Stimulated activated CD8-positive, alpha-beta memory T cell treated with anti-CD3 and anti-CD28 coated beads, Interleukin-12 subunit alpha, Interleukin-12 subunit beta, amount 100 ng/mL, for 24 hours (primary cell): Measurements from ENCODE around the gene PRKCE.
"Not testable (repeated sequence)": the region's sequence is repeated elsewhere in the genome, so short reads cannot be mapped to it uniquely, and the experiment has no call there.

ENCODE experiments used
- DNase-seq: peaks from one replicate; pipeline ENCODE4 v3.0.0-alpha.2; 2020; ENCODE audit errors: extremely low read depth

Gene PRKCE

GRCh38 chr2:45669032-45669486 lies 17.6 kb downstream of the PRKCE start:
- DNase-seq, result no peak

GRCh38 chr2:45670646-45671045 lies 19.2 kb downstream of the PRKCE start:
- DNase-seq, result no peak

DNA sequence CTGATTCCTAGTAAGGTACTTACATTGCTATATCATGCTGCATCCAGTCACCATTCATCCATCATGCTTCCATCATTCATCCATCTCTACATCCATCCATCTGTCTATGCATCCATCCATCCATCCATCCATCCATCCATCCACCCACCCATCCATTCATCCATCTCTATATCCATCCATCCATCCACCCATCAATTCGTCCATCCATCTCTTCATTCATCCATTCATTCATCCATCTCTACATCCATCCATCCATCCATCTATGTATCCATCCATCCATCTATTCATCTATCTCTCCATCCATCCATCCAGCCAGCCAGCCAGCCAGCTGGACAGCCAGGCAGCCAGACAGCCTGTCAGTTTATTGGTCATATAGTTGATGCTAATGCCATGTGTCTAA lies 20.7 kb downstream of the PRKCE start:
- DNase-seq, result no peak

DNA sequence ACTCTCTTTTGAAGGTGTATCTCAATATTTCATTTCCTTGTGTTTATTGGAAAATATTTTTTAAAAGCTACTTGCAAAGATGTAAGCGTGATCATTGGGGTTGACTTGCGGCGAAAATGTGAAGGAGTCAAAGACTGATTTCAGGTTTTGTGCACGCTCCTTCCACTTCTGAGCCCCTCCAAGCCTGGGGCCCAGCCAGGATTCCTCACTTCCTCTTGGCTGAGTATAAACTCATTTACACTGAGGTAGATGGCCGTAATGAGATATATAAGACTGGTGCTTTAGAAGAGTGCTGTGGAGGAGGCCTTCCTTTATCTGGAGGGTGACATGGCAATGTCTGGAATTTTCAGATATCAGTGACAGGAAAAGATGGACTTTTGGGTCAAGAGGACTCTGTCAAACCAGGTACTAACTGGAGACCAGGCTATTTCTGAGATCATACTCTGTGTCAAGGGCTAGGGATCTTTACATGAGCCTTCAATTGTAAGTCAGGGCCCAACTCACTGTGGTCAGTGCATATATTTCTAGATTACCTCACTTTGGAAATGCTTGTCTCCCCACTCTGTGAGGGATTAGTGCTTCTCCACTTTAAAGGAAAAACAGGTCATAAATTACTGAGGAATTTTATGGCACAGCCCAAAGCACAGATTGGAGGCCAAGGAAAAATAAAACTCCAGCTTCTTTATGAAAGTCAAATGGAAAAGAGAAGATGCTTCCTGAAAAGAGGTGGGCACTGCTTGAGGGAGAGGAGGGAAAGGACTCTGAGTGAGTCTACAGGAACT lies 22.8 kb downstream of the PRKCE start:
- DNase-seq, result no peak

- DNase-seq, result no peak
These were observed 23.9 kb downstream of the PRKCE start for GRCh38 chr2:45675263-45675812.

DNA sequence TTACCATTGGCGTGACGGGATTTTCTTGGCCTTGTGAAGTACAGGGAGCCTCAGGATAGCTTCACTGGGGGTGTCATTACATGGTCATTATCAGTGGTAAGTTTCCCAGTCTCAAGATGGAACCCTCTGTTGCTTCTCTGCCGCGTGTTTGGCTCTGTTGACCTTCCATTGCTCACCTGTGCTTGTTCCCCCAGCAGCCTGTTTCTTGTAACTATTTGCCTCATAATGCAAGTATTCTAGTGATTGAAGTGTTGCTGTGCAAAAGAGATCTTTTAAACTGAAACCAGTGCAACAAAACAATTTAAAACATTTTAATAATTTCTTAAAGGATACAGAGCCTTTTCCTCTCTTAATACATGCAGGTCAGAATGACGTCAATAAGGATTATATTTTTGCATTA lies 24.6 kb downstream of the PRKCE start:
- no peak for DNase-seq

GRCh38 chr2:45678791-45679348 lies 27.4 kb downstream of the PRKCE start:
- no peak for DNase-seq

DNA sequence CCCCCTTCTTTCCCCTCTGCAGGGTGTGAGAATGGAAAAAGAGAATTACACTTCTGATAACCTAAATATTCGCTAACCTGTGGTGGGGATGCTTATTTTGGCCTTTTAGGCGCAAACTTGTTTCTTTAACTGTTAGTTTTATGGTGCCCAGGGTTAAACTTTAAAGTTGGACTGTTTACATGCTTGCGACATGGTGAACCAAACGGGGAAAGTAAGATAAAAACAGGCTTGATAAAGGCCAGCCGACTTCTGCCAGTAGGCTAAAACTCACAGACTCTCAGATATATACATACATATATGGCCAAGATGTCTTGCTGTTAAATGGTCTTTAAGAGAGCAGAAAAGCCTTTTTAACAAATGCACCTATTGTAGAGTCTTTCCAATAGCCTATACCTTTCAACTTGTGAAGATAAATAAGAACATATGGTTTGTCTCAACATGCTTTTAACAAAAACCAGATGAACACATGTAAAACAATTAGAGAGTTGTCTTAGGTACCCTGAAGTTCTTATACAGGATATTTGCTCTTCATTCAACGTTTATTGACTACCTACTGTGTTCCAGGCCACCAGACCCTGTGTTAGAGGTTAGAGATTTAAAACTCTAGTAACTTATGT lies 29.0 kb downstream of the PRKCE start:
- DNase-seq, result no peak

- DNase-seq, result no peak
These were observed 30.2 kb downstream of the PRKCE start for GRCh38 chr2:45681675-45682074.

- DNase-seq, result no peak
These were observed 31.8 kb downstream of the PRKCE start for GRCh38 chr2:45683292-45683691.

DNA sequence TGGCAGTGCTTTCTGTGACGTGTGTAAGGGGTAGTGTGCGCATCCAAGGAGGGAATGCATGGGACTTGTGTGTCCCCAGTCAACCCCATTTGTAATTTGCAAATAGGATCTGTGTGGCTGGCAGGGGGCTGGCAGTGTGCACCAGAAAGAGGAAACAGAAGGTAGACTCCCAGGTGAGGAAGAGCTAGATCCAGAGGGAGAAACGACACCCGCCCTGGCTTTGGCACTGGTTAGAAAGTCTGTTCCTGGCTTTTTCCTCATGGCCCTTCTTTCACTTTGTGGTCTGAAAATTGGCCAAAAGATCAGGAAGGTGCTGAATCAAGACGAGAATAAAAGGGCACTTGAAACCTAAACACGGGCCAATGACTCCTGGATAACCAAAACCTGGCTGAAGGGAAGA lies 33.3 kb downstream of the PRKCE start:
- no peak for DNase-seq

DNA sequence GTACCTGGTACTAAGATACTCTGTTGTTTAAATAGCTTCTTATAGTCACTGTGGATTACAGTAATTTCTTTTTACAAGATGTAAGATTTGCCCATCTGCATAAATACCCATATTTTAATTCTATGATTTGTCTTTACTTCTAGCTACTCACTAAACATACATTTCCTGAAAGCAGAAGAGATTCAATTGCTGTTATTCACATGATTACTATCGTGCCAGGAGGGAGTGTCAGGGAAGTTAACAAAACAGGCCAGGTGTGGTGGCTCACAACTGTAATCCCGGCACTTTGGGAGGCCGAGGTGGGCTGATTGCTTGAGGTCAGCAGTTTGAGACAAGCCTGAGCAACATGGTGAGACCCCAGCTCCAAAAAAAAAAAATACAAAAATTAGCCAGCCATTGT lies 33.8 kb downstream of the PRKCE start:
- DNase-seq, result no peak

- DNase-seq, result no peak
These were observed 36.5 kb downstream of the PRKCE start for GRCh38 chr2:45687964-45688363.

GRCh38 chr2:45688479-45689298 lies 37.2 kb downstream of the PRKCE start:
- DNase-seq, result no peak

GRCh38 chr2:45690231-45690630 lies 38.8 kb downstream of the PRKCE start:
- no peak for DNase-seq

GRCh38 chr2:45691171-45691999 lies 39.9 kb downstream of the PRKCE start:
- DNase-seq, result no peak

DNA sequence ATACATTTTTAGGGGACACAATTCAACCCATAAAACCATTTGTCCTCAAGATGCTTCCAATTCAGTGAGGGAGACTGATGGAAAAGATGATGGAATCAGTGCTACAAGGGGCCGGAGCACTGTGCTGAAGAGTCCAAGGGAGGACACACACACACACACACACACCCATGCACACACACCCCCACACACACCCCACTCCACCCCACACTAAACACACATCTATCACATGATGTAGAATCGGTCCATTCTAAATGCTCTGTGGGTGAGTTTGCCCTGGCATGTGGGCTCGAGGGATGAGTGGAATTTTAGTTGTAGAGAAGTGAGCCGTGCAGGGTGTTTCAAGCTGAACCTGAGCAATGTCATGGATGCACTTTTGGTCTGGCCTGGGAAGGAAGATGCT lies 41.1 kb downstream of the PRKCE start:
- DNase-seq, result no peak

DNA sequence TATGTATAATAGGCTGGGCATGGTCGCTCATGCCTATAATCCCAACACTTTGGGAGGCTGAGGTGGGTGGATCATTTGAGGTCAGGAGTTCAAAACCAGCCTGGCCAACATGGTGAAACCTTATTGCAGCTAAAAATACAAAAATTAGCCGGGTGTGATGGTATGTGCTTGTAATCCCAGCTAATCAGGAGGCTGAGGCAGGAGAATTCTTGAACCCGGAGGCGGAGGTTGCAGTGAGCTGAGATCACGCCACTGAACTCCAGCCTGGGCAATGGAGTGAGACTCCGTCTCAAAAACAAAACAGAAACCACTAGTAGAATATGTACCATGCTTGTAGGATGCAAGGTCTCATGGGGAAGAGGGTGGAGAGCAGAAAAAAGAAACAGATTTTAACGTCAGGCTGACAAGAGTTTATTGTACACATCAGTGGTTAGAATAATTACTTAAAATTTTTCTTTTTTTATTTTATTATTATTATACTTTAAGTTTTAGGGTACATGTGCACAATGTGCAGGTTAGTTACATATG lies 44.1 kb downstream of the PRKCE start:
- not testable (repeated sequence) for DNase-seq

DNA sequence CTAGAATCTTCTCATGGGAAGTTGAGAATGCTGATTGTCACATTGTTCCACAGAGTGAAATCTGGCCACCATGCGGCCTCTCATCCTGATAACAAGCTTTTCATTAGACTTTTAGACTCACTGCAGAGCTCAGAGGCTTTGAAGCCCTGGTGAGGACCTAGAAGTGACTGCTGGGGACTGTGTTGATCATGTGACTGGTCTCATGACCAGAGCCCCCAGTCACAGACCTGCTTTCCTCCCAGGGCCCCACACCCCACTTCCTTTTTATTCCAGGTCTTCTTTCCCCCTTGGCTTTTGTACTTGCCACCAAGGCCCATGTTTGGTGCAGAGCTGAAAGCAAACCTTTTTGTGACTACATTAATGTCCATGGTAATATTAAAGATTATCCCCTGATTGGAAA lies 45.2 kb downstream of the PRKCE start:
- DNase-seq, result no peak

- no peak for DNase-seq
These were observed 45.7 kb downstream of the PRKCE start for GRCh38 chr2:45697190-45697589.

GRCh38 chr2:45698554-45698953 lies 47.1 kb downstream of the PRKCE start:
- no peak for DNase-seq
